H9 (cell line): ENCODE measurements around the gene SDK2. TPM values are rescaled to one million over a fixed set of nuclear protein-coding genes. Genes with fewer than 3 reads are reported as not detected.

ENCODE experiments used
- DNase-seq: peaks from one replicate; pipeline ENCODE4 v3.0.0-alpha.2; 2017
- H2AFZ ChIP-seq: one replicate; pipeline ENCODE4 v1.6.1; 2013; ENCODE audit warnings: mild to moderate bottlenecking, low read length, control low read depth, moderate library complexity
- H2AK5ac ChIP-seq: 2 replicates; pipeline ENCODE4 v1.6.1; 2013; ENCODE audit warnings: low read length, control low read depth, mixed read lengths; ENCODE audit not compliant: insufficient read length
- H2BK120ac ChIP-seq: one replicate; pipeline ENCODE4 v1.6.1; 2013; ENCODE audit warnings: low read depth, mild to moderate bottlenecking, low read length, control low read depth, inconsistent platforms; ENCODE audit not compliant: poor library complexity, severe bottlenecking
- H2BK12ac ChIP-seq: 2 replicates; pipeline ENCODE4 v1.6.1; 2013; ENCODE audit warnings: low read length, control low read depth, mixed read lengths, low read depth; ENCODE audit not compliant: insufficient read length
- H2BK15ac ChIP-seq: 2 replicates; pipeline ENCODE4 v1.6.1; 2013; ENCODE audit warnings: low read depth, low read length, control low read depth
- H2BK20ac ChIP-seq: one replicate; pipeline ENCODE4 v1.6.1; 2013; ENCODE audit warnings: low read depth, mild to moderate bottlenecking, low read length, control low read depth, inconsistent platforms; ENCODE audit not compliant: poor library complexity, severe bottlenecking
- H2BK5ac ChIP-seq: 2 replicates; pipeline ENCODE4 v1.6.1; 2013; ENCODE audit warnings: low read length, control low read depth, mixed read lengths; ENCODE audit not compliant: insufficient read length
- H3K14ac ChIP-seq: 2 replicates; pipeline ENCODE4 v1.6.1; 2013; ENCODE audit warnings: low read length, control low read depth; ENCODE audit not compliant: insufficient read depth
- H3K18ac ChIP-seq: 2 replicates; pipeline ENCODE4 v1.6.1; 2013; ENCODE audit warnings: low read depth, mild to moderate bottlenecking, mixed read lengths, low read length, control low read depth; ENCODE audit not compliant: insufficient read length
- H3K23ac ChIP-seq: 2 replicates; pipeline ENCODE4 v1.6.1; 2013; ENCODE audit warnings: low read length, control low read depth, mixed read lengths, low read depth; ENCODE audit not compliant: insufficient read length
- H3K23me2 ChIP-seq: 2 replicates; pipeline ENCODE4 v1.6.1; 2013; ENCODE audit warnings: low read depth, mild to moderate bottlenecking, mixed read lengths, low read length, control low read depth; ENCODE audit not compliant: insufficient read length, poor library complexity, severe bottlenecking
- H3K27ac ChIP-seq: 2 replicates; pipeline ENCODE4 v1.5.1; 2013; ENCODE audit warnings: low read length, control low read depth, mixed read lengths, low read depth; ENCODE audit not compliant: insufficient read length
- H3K27me3 ChIP-seq: 2 replicates; pipeline ENCODE4 v1.6.1; 2013; ENCODE audit warnings: low read length, control low read depth, inconsistent platforms; ENCODE audit not compliant: insufficient read depth
- H3K4ac ChIP-seq: 2 replicates; pipeline ENCODE4 v1.6.1; 2013; ENCODE audit warnings: low read depth, mild to moderate bottlenecking, control low read depth, inconsistent platforms, low read length, moderate library complexity
- H3K4me1 ChIP-seq: 2 replicates; pipeline ENCODE4 v1.6.1; 2013; ENCODE audit warnings: low read length, control low read depth, inconsistent platforms; ENCODE audit not compliant: insufficient read depth
- H3K4me2 ChIP-seq: 2 replicates; pipeline ENCODE4 v1.6.1; 2013; ENCODE audit warnings: low read length, control low read depth, mixed read lengths; ENCODE audit not compliant: insufficient read length, insufficient read depth
- H3K56ac ChIP-seq: 2 replicates; pipeline ENCODE4 v1.6.1; 2013; ENCODE audit warnings: low read depth, mild to moderate bottlenecking, mixed read lengths, low read length, control low read depth; ENCODE audit not compliant: insufficient read length
- H3K79me1 ChIP-seq: 2 replicates; pipeline ENCODE4 v1.6.1; 2013; ENCODE audit warnings: low read depth, mild to moderate bottlenecking, moderate library complexity, low read length, control low read depth, inconsistent platforms; ENCODE audit not compliant: insufficient read depth, poor library complexity, severe bottlenecking
- H3K79me2 ChIP-seq: 2 replicates; pipeline ENCODE4 v1.6.1; 2013; ENCODE audit warnings: low read length, control low read depth, inconsistent platforms; ENCODE audit not compliant: insufficient read depth
- H3K9ac ChIP-seq: 2 replicates; pipeline ENCODE4 v1.6.1; 2013; ENCODE audit warnings: low read length, control low read depth, mixed read lengths; ENCODE audit not compliant: insufficient read length; ENCODE audit errors: extremely low read depth
- H3K9me3 ChIP-seq: one replicate; pipeline ENCODE4 v1.6.1; 2013; ENCODE audit warnings: low read depth, low read length, inconsistent platforms; ENCODE audit not compliant: control insufficient read depth
- H3T11ph ChIP-seq: one replicate; pipeline ENCODE4 v1.6.1; 2013; ENCODE audit warnings: mild to moderate bottlenecking, low read length, control low read depth, inconsistent platforms
- H4K20me1 ChIP-seq: one replicate; pipeline ENCODE4 v1.6.1; 2013; ENCODE audit not compliant: control insufficient read depth, insufficient read length, insufficient read depth
- H4K5ac ChIP-seq: 2 replicates; pipeline ENCODE4 v1.6.1; 2013; ENCODE audit warnings: low read depth, mild to moderate bottlenecking, mixed read lengths, low read length, control low read depth; ENCODE audit not compliant: insufficient read length
- H4K8ac ChIP-seq: replicated peaks from 2 replicates; pipeline ENCODE4 v1.6.1; 2013; ENCODE audit warnings: low read length, control low read depth, mixed read lengths, low read depth; ENCODE audit not compliant: insufficient read length
- H4K91ac ChIP-seq: 2 replicates; pipeline ENCODE4 v1.6.1; 2013; ENCODE audit warnings: low read depth, mild to moderate bottlenecking, moderate library complexity, mixed read lengths, low read length, control low read depth; ENCODE audit not compliant: insufficient read length
- H3K27ac Mint-ChIP-seq, 3 experiments: 2 replicates in 2 of 3; 3 replicates in 1 of 3; pipeline ENCODE4 v1.8.0; 2020 to 2021; ENCODE audit warnings: mixed read lengths in 3 of 3, mild to moderate bottlenecking in 1 of 3, moderate library complexity in 1 of 3
- H3K27me3 Mint-ChIP-seq: 2 replicates; pipeline ENCODE4 v1.8.0; 2021; ENCODE audit warnings: low read depth, mild to moderate bottlenecking, moderate library complexity, mixed read lengths
- H3K36me3 Mint-ChIP-seq, 3 experiments: 2 replicates in 2 of 3; 3 replicates in 1 of 3; pipeline ENCODE4 v1.8.0; 2020 to 2021; ENCODE audit warnings: low read depth in 3 of 3, mixed read lengths in 3 of 3; ENCODE audit not compliant: insufficient read depth in 1 of 3
- H3K4me1 Mint-ChIP-seq, 2 experiments: 2 replicates each; pipeline ENCODE4 v1.8.0; 2020; ENCODE audit warnings: mixed read lengths in 2 of 2
- H3K4me3 Mint-ChIP-seq, 2 experiments: 2 replicates in 1 of 2; 3 replicates in 1 of 2; pipeline ENCODE4 v1.8.0; 2020 to 2021; ENCODE audit warnings: mild to moderate bottlenecking in 2 of 2, mixed read lengths in 2 of 2, moderate library complexity in 1 of 2
- H3K9me3 Mint-ChIP-seq, 2 experiments: 2 replicates in 1 of 2; 3 replicates in 1 of 2; pipeline ENCODE4 v1.8.0; 2020; ENCODE audit warnings: mild to moderate bottlenecking in 2 of 2, mixed read lengths in 2 of 2, moderate library complexity in 1 of 2
- WGBS: extraction: QIAGEN DNeasy Blood & Tissue Kit; methylation state at CpG from one replicate; pipeline ENCODE4 v1.1.7; 2013; ENCODE audit warnings: missing lambda C conversion rate, low lambda C conversion rate, mixed read lengths; ENCODE audit not compliant: insufficient read length; ENCODE audit errors: extremely low coverage; 5-methylcytosine and 5-hydroxymethylcytosine counted together
- total RNA-seq: library from RNA; stranded (reverse); gene quantifications from 2 replicates; pipeline ENCODE4 v1.2.1, GENCODE V29; 2021
- TF ChIP-seq, protein P1 (sequence below): fragments of 200-600 bp; sonication (generic); conservative IDR thresholded peaks from 3 replicates; pipeline ENCODE4 v1.8.0; 2021; ENCODE audit warnings: antibody characterized with exemption, mild to moderate bottlenecking

Gene SDK2
- total RNA-seq, 1 experiment from 2014 or later = 9.1 TPM

DNA sequence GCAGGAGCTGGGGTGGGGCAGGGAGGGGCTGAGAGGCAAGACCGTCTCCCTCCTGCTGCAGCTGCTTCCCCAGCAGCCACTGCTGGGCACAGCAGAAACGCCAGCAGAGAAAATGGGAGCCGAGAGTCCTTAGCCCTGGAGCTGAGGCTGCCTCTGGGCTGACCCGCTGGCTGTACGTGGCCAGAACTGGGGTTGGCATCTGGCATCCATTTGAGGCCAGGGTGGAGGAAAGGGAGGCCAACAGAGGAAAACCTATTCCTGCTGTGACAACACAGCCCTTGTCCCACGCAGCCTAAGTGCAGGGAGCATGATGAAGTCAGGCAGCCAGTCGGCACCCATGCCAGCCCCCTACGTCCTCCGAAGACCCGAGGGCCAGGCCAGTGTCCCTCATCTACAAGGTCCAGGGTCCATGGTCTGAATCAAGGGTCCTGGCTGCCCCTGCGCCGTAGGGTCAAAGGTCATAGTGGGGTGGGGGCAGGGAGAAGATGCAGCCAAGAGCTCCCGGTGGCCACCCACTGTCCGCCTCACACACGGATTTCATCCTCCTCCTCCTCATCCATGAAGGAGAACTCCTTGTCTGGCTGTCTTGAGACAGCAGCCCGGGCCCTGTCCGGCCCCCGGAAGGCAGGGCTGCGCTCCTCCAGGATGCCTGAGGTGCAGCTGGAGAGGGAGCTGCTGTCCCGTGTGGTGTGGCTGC lies 359.2 kb downstream of the SDK2 start:
- H4K8ac ChIP-seq = no peak overlapping the region
- no peak overlapping the region for H3T11ph ChIP-seq
- H2AK5ac ChIP-seq = no peak overlapping the region
- Mint-ChIP-seq H3K27me3 (no peaks in the 10 kb centered on the region), H3K4me3 (no peak overlapping the region), H3K36me3 (peaks cover 2 to 9% (median 7%) of the 10 kb centered on the region in 3 experiments; a peak in 6 of 7 replicates), H3K27ac (no peak overlapping the region), H3K4me1 (peaks cover 33 to 42% of the 10 kb centered on the region in 2 experiments), H3K9me3 (no peaks in the 10 kb centered on the region)
- no peak overlapping the region for H3K27ac ChIP-seq
- no peak overlapping the region; the same call in 1 of the 2 replicates for H3K14ac ChIP-seq
- no peaks in the 10 kb centered on the region for H3K23me2 ChIP-seq
- no peak overlapping the region for H3K4ac ChIP-seq
- no peak overlapping the region for H2BK120ac ChIP-seq
- H2BK20ac ChIP-seq = no peak overlapping the region
- H3K4me2 ChIP-seq = no peak overlapping the region
- no CpG with 5 or more reads among the region's 20 CpGs for WGBS
- no peak overlapping the region for H2BK15ac ChIP-seq
- no peaks in the 10 kb centered on the region for H3K9me3 ChIP-seq
- no peak overlapping the region for H2BK5ac ChIP-seq
- no peak overlapping the region for H3K18ac ChIP-seq
- H4K91ac ChIP-seq = no peak overlapping the region
- no peak overlapping the region for H3K56ac ChIP-seq
- peaks cover 3% of the 10 kb centered on the region; the same call in 1 of the 2 replicates for H3K4me1 ChIP-seq
- DNase-seq = no peak
- no peaks in the 10 kb centered on the region for H3K79me1 ChIP-seq
- H3K27me3 ChIP-seq = no peaks in the 10 kb centered on the region
- TF ChIP-seq, protein P1, sequence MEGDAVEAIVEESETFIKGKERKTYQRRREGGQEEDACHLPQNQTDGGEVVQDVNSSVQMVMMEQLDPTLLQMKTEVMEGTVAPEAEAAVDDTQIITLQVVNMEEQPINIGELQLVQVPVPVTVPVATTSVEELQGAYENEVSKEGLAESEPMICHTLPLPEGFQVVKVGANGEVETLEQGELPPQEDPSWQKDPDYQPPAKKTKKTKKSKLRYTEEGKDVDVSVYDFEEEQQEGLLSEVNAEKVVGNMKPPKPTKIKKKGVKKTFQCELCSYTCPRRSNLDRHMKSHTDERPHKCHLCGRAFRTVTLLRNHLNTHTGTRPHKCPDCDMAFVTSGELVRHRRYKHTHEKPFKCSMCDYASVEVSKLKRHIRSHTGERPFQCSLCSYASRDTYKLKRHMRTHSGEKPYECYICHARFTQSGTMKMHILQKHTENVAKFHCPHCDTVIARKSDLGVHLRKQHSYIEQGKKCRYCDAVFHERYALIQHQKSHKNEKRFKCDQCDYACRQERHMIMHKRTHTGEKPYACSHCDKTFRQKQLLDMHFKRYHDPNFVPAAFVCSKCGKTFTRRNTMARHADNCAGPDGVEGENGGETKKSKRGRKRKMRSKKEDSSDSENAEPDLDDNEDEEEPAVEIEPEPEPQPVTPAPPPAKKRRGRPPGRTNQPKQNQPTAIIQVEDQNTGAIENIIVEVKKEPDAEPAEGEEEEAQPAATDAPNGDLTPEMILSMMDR = no peak
- no peak overlapping the region for H3K9ac ChIP-seq
- no peak overlapping the region for H2BK12ac ChIP-seq
- H4K5ac ChIP-seq = no peak overlapping the region
- no peaks in the 10 kb centered on the region for H3K79me2 ChIP-seq
- no peak overlapping the region for H2AFZ ChIP-seq
- H4K20me1 ChIP-seq = no peaks in the 10 kb centered on the region
- H3K23ac ChIP-seq = no peak overlapping the region
